Activated naive CD8-positive, alpha-beta T cell (primary cell): ENCODE data around the gene NCBP2.
A peak's percentile ranks its signal among the peaks of the same experiment; 100 is the strongest.

Experiments
- H3K27ac Mint-ChIP-seq: one replicate; pipeline ENCODE4 v1.8.0; 2021; ENCODE audit warnings: mixed read lengths
- H3K27me3 Mint-ChIP-seq: one replicate; pipeline ENCODE4 v1.8.0; 2021; ENCODE audit warnings: mixed read lengths
- H3K36me3 Mint-ChIP-seq: one replicate; pipeline ENCODE4 v1.8.0; 2021; ENCODE audit warnings: mixed read lengths
- H3K4me1 Mint-ChIP-seq: one replicate; pipeline ENCODE4 v1.8.0; 2021; ENCODE audit warnings: low read depth, mixed read lengths
- H3K4me3 Mint-ChIP-seq: one replicate; pipeline ENCODE4 v1.8.0; 2021; ENCODE audit warnings: mild to moderate bottlenecking, mixed read lengths
- H3K9me3 Mint-ChIP-seq: one replicate; pipeline ENCODE4 v1.8.0; 2021; ENCODE audit warnings: low read depth, mixed read lengths

NCBP2 gene

DNA sequence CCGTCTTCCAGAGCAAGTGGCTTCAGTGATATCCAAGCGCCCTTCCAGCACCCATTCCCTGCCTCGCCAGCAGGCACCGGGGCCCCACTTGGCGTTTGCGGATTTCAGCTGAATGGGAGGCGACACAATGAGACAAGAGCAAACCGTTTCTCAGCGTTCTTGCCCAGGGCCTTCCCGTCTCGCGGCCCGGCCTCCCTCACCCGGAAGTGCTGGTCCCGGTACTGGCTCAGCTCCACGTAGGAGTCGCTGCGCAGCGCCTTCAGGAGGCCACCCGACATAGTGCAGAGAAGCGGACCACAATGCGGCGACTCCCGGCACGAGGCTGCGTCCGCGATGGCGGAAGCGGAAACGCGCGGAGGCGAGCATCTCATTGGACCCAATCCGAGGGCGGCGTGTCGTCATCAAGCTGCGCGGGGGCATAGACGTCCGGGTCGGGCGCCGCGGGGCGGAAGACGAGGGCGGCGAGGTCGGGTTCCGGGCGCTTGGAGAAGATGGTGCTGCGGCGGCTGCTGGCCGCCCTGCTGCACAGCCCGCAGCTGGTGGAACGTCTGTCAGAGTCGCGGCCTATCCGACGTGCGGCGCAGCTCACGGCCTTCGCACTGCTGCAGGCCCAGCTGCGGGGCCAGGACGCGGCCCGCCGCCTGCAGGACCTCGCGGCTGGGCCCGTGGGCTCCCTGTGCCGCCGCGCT lies at the start of gene NCBP2:
Gene NCBP2 (minus strand): TSS at position 303 of the 689 bp plus-strand sequence. CDS start 25 bp downstream, at position 278.
- Mint-ChIP-seq H3K27ac (peak within 1 kb of the TSS; percentile 96), H3K9me3 (no peaks in the 10 kb centered on the region), H3K4me1 (peaks cover 51% of the 10 kb centered on the region), H3K4me3 (peak within 1 kb of the TSS; percentile 99), H3K27me3 (no peaks in the 10 kb centered on the region), H3K36me3 (peaks cover 7% of the 10 kb centered on the region)

DNA sequence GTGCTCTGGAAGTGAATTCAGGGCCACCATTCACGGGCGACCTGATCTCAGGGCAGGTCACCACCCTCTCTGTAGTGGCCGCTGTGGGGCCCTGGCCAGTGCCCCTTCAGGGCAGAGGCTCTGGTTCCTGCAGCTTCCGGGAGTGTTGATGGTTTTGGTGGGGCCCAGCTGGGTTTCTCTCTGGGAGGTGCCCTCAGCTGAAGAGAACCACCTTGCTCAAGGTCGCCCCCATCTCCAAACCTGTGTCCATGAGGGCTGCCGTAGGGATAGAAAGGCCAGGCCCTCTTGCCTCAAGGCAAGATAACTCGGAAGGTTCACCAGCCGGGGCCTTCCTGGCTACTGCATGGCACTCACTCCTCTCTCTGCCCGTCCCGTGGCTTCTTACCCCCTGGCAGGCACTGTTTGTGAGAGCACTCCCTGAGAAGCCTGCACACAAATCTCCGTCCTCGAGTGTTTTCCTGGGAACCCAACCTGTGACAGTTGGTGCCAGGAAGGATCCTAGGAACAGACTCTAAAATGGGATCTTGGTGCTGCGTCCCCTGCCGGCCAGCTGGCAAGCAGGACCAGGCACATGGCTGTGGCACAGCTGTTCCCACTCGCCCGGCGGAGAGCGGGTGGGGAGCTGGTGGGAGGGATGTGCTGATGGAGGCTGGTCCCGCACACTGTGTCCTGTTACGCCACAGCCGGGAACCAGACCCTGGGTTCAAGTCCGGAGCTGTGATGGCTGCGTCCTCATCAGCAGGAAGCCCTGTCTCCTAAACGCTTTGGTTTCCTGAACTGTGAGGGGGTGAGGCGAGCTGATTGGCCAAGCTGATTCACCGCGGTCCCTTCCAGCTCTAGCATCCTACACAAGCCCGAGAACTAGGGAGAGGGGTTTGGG lies 49.5 kb upstream of the NCBP2 start:
- Mint-ChIP-seq H3K27me3 (no peaks in the 10 kb centered on the region), H3K4me1 (no peaks in the 10 kb centered on the region), H3K36me3 (no peaks in the 10 kb centered on the region), H3K9me3 (no peaks in the 10 kb centered on the region), H3K4me3 (no peak overlapping the region), H3K27ac (no peak overlapping the region)

- Mint-ChIP-seq H3K4me3 (no peak overlapping the region), H3K4me1 (no peaks in the 10 kb centered on the region), H3K36me3 (no peaks in the 10 kb centered on the region), H3K27ac (no peak overlapping the region), H3K9me3 (no peaks in the 10 kb centered on the region), H3K27me3 (no peaks in the 10 kb centered on the region)
Observed at GRCh38 chr3:196990601-196991007, 48.3 kb upstream of the NCBP2 start.

- Mint-ChIP-seq H3K27ac (no peak overlapping the region), H3K9me3 (no peaks in the 10 kb centered on the region), H3K4me1 (no peaks in the 10 kb centered on the region), H3K36me3 (no peaks in the 10 kb centered on the region), H3K4me3 (no peak overlapping the region), H3K27me3 (no peaks in the 10 kb centered on the region)
Observed at GRCh38 chr3:196989721-196990262, 47.5 kb upstream of the NCBP2 start.

GRCh38 chr3:196988241-196989029 lies 46.1 kb upstream of the NCBP2 start:
- no peaks in the 10 kb centered on the region for H3K36me3 Mint-ChIP-seq
- H3K4me1 Mint-ChIP-seq = no peaks in the 10 kb centered on the region
- H3K4me3 Mint-ChIP-seq = no peak overlapping the region
- peaks cover 3% of the 10 kb centered on the region for H3K9me3 Mint-ChIP-seq
- H3K27ac Mint-ChIP-seq = no peak overlapping the region
- no peaks in the 10 kb centered on the region for H3K27me3 Mint-ChIP-seq

DNA sequence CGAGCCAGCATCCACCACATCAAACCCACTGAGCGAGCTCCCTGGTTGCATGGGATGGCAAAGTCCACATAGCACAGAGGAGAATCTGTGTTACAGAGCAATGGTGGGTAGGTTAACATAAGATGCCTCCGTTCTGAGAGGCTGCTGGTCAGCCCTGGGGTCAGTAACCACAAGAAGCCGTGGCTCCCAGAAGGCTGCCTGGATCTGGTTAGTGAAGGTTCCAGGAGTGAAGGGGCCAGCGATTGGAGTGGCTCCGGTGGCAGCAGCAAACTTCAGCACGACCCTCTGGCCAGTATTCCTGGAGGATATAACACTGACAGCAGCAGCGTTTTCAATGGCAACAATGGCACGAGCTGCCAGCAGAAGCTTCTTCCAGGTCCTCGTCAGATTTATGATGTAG lies 44.7 kb upstream of the NCBP2 start:
- Mint-ChIP-seq H3K4me3 (no peak overlapping the region), H3K27ac (no peak overlapping the region)

GRCh38 chr3:196985954-196986885 lies 43.9 kb upstream of the NCBP2 start:
- Mint-ChIP-seq H3K27me3 (peaks cover 4% of the 10 kb centered on the region), H3K9me3 (peaks cover 6% of the 10 kb centered on the region), H3K4me3 (no peak overlapping the region), H3K27ac (no peak overlapping the region), H3K36me3 (peaks cover 6% of the 10 kb centered on the region), H3K4me1 (no peaks in the 10 kb centered on the region)

More for the DNA sequence above, 44.7 kb upstream of the NCBP2 start:
- peaks cover 6% of the 10 kb centered on the region for H3K9me3 Mint-ChIP-seq
- H3K4me1 Mint-ChIP-seq = no peaks in the 10 kb centered on the region
- H3K27me3 Mint-ChIP-seq = no peaks in the 10 kb centered on the region
- H3K36me3 Mint-ChIP-seq = peaks cover 4% of the 10 kb centered on the region

GRCh38 chr3:196985298-196985697 lies 43.0 kb upstream of the NCBP2 start:
- Mint-ChIP-seq H3K9me3 (peaks cover 6% of the 10 kb centered on the region), H3K27ac (no peak overlapping the region), H3K27me3 (peaks cover 7% of the 10 kb centered on the region), H3K4me1 (no peaks in the 10 kb centered on the region), H3K36me3 (peaks cover 6% of the 10 kb centered on the region), H3K4me3 (no peak overlapping the region)

DNA sequence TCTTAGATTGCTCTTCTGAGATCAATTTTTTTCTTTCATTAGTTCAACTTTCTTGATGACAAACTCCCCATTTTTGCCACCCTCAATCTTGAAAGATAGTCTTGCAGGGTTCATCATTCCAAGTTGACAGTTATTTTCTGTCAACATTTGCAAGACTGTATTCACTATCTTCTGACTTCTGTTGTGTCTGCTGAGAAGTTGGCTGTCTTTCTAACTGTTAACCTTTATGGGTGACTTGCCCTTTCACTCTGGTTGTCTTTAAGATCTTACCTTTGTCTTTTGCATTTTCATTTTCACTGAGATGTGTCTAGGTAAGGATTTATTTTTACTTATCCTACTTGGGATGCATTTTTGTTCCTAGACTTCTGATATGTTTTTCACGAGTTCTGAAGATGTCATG lies 40.9 kb upstream of the NCBP2 start:
- Mint-ChIP-seq H3K36me3 (peaks cover 6% of the 10 kb centered on the region), H3K4me3 (no peak overlapping the region), H3K9me3 (peaks cover 6% of the 10 kb centered on the region), H3K27me3 (peaks cover 7% of the 10 kb centered on the region), H3K27ac (no peak overlapping the region), H3K4me1 (peaks cover 2% of the 10 kb centered on the region)

DNA sequence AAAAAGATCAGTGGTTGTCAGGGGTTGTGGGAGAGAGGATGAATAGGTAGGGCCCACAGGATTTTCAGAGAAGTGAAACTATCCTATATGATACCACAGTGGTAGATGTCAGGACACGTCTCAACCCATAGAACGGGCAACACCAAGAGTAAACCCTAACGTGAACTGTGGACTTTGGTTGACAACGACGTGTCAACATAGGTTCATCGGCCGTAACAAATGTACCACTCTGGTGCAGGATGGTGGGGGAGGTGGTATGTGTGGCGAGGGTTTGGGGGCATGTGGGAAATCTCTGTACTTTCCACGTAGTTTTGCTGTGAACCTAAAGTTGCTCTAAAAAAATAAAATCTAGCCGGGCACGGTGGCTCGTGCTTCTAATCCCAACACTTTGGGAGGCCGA lies 39.3 kb upstream of the NCBP2 start:
- Mint-ChIP-seq H3K36me3 (peaks cover 6% of the 10 kb centered on the region), H3K4me1 (peaks cover 2% of the 10 kb centered on the region), H3K4me3 (no peak overlapping the region)

GRCh38 chr3:196979545-196979944 lies 37.2 kb upstream of the NCBP2 start:
- H3K36me3 Mint-ChIP-seq = peaks cover 6% of the 10 kb centered on the region
- peaks cover 6% of the 10 kb centered on the region for H3K9me3 Mint-ChIP-seq
- H3K4me3 Mint-ChIP-seq = no peak overlapping the region
- H3K27me3 Mint-ChIP-seq = peaks cover 11% of the 10 kb centered on the region
- H3K27ac Mint-ChIP-seq = no peak overlapping the region
- peaks cover 2% of the 10 kb centered on the region for H3K4me1 Mint-ChIP-seq

More for the DNA sequence above, 39.3 kb upstream of the NCBP2 start:
- Mint-ChIP-seq H3K9me3 (peaks cover 6% of the 10 kb centered on the region), H3K27me3 (peaks cover 8% of the 10 kb centered on the region), H3K27ac (no peak overlapping the region)

GRCh38 chr3:196976941-196977340 lies 34.6 kb upstream of the NCBP2 start:
- Mint-ChIP-seq H3K27ac (no peak overlapping the region), H3K9me3 (no peaks in the 10 kb centered on the region), H3K4me3 (no peak overlapping the region), H3K27me3 (peaks cover 11% of the 10 kb centered on the region), H3K36me3 (peaks cover 2% of the 10 kb centered on the region), H3K4me1 (peaks cover 2% of the 10 kb centered on the region)

DNA sequence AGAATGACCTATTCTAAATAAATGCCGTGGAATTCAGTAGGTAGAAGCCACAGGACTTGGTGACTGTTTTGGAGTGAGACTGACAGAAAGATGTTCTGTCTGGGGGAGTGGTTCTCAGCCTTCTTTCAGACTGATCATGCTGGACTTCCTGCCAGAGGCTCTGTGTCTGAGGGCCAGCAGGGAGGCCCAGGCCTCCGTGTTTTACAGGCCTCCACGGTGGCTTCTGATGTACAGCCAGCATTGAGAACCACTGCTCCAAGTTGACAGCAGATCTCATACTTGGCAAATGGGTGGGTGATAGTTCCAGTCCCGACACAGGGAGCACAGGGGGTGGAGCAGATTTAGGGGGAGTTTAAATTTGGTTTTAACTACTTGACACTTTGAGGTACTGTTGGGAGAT lies 33.0 kb upstream of the NCBP2 start:
- no peak overlapping the region for H3K27ac Mint-ChIP-seq
- peaks cover 5% of the 10 kb centered on the region for H3K4me1 Mint-ChIP-seq
- no peaks in the 10 kb centered on the region for H3K36me3 Mint-ChIP-seq

DNA sequence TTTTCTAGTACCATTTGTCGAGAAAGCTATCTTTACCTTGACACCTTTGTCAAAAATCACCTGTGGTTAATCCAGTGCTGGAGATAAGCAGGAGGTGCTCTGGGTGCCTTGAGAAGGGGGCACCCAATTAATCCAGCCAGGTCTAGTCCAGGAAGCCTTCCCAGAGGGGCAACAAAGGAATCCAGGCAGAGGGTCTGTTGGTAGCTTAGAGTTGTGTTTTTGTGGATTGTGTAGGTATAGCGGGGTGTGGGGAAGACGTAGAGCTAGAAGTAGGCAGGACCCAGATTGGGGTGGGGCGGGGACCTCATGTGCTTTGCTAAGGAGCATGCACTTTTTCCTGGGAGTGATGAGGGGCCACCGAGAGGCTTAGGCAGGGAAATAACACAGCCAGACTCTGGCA lies 32.3 kb upstream of the NCBP2 start:
- Mint-ChIP-seq H3K27ac (no peak overlapping the region), H3K9me3 (no peaks in the 10 kb centered on the region), H3K4me1 (peaks cover 5% of the 10 kb centered on the region), H3K27me3 (peaks cover 7% of the 10 kb centered on the region), H3K4me3 (no peak overlapping the region), H3K36me3 (no peaks in the 10 kb centered on the region)

More for the DNA sequence above, 33.0 kb upstream of the NCBP2 start:
- Mint-ChIP-seq H3K9me3 (no peaks in the 10 kb centered on the region), H3K4me3 (no peak overlapping the region), H3K27me3 (peaks cover 7% of the 10 kb centered on the region)
